OCI-LY3 (cell line): ENCODE results near the gene DNASE1L3.

ENCODE experiments used
- EZH2phosphoT487 ChIP-seq: fragments of 200-600 bp; shearing (Covaris generic); IDR thresholded peaks from 2 replicates; pipeline ENCODE4 v1.6.1; 2018; ENCODE audit warnings: antibody characterized with exemption, mixed run types, low read depth
- TF ChIP-seq, protein P1 (sequence below): fragments of 200-600, 300-600 bp; sonication (generic); IDR thresholded peaks from 2 replicates; pipeline ENCODE4 v1.5.1; 2014; ENCODE audit warnings: antibody characterized with exemption, low read length, low read depth

GRCh38 chr3:58190291-58190690 lies 20.5 kb downstream of the DNASE1L3 start:
- TF ChIP-seq, protein P1, sequence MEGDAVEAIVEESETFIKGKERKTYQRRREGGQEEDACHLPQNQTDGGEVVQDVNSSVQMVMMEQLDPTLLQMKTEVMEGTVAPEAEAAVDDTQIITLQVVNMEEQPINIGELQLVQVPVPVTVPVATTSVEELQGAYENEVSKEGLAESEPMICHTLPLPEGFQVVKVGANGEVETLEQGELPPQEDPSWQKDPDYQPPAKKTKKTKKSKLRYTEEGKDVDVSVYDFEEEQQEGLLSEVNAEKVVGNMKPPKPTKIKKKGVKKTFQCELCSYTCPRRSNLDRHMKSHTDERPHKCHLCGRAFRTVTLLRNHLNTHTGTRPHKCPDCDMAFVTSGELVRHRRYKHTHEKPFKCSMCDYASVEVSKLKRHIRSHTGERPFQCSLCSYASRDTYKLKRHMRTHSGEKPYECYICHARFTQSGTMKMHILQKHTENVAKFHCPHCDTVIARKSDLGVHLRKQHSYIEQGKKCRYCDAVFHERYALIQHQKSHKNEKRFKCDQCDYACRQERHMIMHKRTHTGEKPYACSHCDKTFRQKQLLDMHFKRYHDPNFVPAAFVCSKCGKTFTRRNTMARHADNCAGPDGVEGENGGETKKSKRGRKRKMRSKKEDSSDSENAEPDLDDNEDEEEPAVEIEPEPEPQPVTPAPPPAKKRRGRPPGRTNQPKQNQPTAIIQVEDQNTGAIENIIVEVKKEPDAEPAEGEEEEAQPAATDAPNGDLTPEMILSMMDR = no peak
- no peak for TF ChIP-seq EZH2phosphoT487
